Fibroblast of skin of right quadriceps (primary cell): ENCODE results near the gene TMEM272.

Experiments used
- DNase-seq: peaks from one replicate; pipeline ENCODE4 v3.0.0-alpha.2; 2013

The TMEM272 gene

DNA sequence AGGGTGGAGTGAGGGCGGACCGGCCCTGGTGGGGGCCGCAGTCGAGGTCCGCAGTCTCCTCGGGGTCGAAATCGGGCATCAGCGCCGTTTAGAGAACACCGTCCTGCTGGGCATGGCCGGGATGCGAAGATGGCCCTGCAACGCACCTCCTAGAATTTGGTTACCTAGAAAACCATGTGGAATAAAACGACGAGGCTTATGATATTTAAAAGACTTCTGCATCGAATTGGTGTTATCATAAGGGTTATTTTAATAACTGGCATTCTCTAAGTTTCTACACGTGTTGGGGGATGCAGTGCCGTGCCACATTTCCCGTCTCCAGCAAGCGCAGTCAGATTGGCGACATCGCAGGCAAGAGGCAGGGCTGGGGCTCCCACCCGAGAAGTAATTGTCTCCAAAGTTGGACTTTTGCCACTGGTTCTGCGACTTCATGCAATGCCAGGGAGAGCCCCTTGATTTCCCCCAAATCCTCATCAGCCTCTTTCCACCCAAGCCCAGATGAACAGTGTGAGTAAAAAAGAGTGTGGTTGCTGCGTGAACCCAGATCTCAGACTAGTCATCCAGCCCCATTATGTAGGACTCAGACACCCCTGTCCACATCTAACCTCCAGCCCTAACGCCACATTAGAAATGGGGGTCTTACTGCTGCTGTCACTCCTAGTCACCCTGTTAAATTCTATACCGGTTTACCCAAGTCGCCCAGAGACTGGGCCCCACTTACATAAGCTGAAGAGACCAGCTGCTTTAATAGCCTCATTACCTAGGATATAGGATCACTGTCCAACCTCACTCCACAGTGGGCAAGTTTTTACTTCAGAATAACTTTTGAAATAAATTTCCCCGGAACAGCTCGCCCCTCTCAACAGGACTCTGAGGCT, 40.4 kb downstream of the TMEM272 start:
- no peak for DNase-seq

DNA sequence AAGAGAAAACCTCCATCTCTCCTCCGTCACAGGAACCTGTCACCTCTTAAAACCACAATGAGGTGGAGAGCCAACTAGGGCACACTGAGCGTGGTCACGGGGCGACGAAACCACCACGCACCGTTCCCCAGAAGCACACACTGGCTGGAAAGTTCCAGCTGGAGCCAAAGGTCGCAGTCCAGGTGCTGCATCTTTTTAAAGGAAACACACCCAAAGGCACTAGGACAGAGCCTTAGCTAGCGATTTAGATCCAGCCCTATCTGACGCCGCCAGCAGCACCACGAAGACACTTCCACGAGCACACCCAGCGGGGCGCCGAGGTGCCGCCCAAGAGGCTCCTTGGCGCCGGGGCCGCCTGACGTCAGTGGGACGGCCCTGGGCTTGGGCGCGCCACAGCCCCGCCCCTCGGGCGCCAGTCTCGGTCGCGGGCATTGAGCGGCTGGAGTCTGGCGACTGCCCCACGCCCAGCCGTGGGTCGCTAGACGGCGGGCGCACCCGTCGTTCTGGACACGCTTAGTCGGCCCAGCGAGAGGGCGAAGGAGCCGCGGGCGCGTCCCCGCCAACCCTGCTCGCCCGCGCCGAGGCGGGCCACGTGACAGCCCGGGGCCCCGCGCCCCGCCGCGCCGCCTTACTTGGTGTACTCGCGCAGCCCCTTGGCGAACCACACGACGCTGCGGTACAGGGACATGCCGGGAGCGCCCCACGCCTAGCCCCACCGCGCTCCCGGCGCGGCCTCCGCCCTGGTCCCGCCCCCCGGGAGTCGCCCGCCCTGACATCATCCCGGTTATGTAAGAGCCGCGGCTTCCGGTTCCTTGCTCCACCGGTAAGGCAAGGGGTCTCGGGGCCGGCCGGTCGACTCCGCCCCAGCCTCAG, 41.3 kb downstream of the TMEM272 start, which contains the start of gene DHRS12:
Gene DHRS12 (minus strand): TSS at position 742 of the 873 bp plus-strand sequence. CDS start 4,504 bp downstream, outside the sequence.
- DNase-seq = peak; percentile 84

DNA sequence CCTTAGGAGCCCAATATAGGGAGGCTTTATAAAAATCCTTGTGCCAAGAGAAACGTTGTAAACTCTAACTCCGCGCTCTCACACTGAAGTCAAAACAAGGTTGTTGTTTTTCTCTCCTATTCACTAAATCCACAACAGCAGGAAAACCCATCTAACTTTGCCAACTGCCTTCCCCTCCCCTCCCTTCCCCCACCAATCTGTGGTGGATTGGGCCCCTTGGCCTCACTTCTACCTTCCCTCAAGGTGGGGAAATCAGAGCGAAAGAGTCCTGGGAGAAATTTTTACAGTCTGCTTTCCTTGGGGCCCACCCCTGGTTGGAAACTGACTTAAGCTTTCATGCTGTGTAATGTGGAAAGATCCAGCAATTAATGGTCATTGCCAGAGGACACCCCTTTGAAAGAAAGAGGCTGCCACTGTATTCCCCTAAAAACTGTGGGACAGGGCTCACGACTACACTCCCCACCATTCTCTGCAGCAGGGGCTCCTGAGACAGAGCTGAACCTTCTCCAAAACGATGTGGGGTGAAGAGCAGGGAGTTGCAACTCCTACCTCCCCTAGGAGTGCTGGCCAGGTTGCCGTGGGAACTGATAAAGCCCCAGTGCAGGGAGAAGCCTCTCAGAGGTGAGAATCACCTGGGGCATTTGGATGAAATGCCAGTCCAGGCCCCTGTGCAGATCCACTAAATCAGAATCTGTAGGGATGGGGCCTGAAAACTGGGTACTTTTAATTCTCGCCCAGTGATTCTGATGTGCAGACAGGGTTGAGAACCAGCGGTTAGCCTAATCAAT, 42.2 kb downstream of the TMEM272 start:
- no peak for DNase-seq

DNA sequence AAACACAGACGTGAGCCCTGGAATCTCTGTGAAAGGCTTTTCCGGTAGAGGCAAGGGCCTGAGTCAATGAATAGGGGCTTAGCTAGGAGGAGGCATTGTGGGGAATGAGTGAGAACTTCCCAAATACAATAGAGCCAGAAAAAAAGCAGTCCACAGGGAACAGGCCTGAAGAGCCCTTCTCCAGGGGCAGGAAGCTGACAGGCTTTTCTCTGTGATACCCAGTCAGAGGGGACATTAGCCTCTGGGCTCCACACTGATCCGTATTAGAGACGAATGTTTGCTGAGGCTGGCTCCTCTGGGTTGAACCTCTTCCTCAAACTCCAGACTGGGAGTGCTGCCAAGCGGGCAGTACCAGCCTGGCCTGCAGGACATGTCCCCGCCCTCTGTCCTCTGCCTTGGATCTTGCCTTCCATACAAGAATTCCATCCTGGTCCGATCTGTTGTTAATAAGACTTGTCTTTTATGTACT, 43.3 kb downstream of the TMEM272 start:
- no peak for DNase-seq

DNA sequence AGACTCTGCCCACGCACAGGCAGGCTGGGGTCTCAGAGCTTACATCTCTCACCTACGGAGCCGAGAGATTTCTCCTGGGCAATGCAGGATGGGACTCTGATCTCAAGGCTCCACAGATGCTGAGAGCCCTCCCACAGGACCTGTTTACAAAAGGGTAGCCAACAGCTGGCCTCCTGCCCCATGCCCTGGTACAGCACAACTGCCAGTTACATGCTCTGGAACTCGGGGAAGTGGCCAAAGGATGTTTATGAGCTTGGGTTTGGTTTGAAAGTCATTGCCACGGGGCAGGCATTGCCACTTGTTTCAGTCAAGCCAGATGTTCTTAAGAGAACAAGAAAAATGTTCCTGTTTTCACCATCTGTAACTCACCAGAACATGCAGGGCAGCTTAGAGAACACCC, 44.5 kb downstream of the TMEM272 start:
- no peak for DNase-seq

DNA sequence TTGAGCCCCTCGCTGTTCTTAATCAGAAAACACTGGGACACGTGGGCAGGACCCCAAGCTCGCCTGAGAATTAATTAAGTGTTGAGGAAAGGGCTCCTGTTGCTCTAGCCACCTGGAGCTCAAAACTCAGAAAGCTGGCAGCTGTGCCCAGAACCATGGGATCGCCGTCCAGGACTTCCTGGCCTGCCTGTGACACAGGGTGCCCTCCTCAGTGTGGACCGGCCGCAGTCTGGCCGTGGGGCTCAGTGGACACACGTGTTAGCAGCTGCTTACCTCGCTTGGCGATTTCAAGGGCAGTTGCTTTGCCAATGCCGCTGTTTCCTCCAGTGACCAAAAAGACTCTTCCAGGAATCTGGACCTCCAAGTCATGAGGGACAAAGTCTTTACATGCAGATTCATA, 45.7 kb downstream of the TMEM272 start:
- DNase-seq = no peak

DNA sequence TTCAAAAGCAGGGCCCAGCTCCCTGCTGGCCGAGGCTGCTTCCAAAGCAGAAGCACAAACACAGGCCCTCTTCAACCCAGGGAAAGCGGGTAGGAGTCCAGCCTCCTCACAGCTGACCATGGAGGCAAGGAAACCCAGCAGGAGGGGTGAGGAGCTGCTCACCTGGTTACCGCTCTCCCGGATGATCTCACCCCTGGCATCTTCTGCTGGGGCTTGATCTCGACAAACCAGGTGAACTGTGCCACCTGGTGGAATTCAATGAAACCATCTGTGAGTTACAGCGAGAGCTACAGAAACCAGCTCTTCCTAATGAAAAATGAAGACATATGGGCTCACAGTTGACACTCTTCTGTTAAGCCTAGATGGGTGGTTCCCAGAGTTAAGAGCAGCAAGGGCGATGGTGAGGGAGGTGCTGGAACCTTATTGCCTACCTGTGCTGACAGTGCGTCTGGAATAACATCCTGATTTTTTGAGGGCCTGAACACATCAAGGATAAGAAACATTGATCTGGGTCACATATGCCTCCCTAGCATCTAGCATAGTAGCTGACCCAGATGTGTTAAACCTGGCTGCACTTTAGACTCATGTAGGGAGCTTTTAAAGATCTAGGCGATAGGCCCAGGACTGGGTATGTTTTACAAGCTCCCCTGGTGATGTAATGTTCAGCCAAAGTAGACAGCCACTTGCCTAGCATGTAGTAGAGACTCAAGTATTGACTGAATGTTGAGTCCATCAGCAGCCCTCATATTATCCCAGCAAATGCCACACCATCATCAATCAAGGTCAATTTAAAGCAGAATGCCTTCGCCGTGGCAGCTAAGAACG, 47.1 kb downstream of the TMEM272 start:
- DNase-seq = peak; percentile 56

DNA sequence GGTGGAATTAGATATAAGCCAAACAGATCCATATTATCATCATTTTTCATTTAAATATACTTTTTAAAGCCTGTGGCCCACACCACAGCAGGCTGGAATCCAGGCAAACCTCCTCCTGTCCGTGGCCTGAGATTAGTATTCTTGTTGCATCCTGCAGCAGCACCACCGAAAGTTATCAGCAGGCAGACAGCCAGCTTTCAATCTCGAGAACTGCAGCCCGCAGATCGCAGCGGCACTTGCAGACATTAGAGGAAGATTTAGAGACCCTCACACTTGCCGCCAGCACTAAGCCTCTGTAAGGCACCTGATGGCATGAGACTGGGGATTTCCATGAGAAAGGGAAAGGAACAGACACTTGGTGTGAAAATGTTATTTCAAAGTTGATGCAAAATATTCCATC, 48.4 kb downstream of the TMEM272 start:
- no peak for DNase-seq

DNA sequence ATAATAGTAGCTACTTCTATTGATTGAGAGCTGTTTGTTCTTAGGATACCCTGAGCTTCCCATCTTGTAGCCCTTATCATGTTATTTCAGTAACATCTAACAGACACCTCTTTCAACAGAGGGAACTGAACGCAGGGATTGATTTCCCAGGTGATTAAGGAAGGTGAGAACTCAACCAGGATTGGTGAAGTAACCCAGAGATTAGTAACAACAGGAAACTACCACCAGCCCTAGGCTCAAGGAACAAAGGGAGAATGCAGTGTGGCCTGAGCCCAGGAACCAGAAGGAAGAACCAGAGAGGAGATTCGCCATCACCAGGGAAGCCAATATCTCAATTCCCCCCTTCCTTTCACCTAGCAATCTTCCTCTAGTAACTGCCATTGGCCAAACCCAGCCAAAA, 49.6 kb downstream of the TMEM272 start:
- DNase-seq = no peak

DNA sequence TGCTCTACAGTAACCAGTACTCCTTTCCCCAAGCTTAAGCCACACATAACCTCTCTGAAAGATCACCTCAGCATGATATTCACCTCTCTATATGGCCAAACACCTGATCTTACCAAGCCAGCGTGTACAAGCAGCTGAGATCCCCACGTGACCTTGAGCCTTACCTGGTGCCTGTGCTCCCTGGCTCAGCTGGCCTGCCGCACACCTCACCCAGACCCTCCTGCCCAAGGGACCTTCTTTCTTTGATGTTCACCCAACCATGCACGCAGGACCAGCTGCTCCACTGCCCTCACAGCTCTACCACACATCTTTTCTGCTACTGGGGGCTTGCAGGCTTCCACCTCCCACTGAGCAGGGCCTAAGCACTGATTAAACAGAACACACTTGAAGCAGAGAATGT, 50.0 kb downstream of the TMEM272 start:
- DNase-seq = no peak

DNA sequence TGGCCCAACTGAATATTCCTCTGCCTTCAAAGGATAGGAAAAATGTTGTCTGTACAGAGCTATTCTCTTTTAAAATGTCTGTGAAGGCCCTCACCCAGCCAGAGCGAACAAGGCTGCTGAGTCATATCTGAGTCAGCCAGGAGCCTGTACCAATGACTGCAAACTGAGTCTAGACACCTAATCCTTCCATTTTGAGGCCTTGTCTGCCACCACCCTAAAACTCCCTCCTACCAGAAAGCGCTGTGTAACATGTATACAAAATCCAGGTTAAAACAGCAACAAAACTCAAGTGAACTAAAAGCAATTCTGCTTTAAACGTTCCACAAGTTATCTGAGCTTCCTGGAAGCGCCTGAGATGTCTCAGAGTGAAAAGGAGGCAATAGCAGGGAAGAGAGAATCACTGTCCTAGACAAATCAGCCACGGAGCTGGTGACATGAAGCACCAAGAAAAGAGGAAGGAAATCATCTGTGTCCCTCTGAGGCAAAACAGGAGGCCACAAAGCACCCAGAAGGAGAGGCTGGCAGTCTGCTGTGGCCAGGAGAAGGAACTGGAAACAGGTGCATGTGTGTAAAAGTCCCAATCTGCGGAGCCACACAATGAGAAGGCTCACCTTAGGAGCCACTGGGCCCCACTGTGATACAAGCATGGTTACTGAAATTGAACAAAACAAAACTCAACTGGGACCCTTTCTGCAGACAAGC, 51.3 kb downstream of the TMEM272 start:
- DNase-seq = peak; percentile 84

DNA sequence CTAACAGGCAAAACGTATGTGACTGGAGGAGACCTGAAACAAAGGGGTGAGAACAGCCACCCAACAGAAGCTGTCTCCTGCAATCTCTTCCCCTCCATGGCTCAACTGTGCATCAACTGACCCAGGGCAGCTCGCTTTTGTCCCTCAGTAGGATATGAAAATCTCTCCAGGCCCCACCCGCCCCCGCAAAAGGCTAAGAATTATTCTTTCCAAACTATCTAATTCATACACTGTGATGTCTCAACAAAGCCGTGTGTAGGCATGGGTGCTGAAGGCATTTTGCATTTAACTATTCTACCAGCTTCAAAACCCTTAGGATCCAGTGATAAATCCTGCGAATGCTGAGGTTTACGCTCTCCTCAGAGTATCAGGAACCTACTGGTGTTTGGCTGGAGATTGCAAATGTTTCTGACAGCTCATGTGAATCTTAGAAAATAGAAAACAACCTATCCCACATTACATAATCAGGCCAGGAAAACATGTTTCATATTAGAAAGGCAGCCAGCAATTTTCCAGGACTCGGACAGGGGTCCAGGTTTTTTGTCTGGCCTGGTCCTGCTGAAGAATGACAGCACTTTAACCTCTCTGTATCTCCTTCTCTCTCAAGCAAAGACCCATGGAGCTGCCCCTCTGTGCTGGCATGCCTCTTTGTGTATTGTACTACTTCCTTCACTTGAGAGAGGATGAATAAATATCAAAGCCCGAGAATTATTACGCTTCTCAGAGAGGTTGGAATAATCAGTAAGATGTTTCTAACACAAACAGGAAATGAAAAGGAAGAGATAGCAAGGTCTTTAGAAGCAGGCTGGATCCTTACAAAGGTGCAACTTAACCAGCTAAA, 58.3 kb downstream of the TMEM272 start:
- no peak for DNase-seq

DNA sequence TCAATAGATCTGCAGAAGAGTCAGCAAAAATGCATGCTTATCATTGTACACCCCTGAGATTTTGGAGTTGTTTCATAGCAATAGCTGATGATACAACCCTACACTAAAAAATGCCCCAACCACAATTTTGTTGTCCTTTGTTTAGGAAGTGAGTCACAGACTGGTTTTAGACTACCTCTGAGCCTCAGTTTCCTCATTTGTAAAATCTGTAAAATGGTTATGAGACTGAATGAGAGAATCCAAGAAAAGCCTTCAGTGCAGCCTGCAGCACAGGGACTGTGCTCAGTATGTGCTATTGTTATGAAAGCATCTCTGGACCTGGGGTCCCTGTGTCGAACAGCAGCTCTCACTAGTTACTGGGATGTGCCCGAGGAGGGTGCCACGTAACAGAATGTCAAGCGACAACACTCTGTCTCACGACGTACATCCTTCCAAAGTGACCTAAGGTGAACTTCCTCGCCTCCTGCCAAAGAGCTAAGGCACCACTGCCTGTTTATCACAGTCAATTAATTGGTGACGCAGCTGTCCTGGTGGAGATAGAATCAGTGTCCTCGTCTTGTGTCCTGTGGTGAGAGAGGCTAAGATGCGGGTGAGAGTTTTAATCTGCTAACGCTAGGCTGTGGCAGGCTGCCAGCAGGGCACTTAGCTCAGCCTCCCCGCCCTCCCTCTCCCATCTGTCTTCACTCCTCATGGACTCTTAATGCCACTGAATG, 59.1 kb downstream of the TMEM272 start:
- peak; percentile 52 for DNase-seq

DNA sequence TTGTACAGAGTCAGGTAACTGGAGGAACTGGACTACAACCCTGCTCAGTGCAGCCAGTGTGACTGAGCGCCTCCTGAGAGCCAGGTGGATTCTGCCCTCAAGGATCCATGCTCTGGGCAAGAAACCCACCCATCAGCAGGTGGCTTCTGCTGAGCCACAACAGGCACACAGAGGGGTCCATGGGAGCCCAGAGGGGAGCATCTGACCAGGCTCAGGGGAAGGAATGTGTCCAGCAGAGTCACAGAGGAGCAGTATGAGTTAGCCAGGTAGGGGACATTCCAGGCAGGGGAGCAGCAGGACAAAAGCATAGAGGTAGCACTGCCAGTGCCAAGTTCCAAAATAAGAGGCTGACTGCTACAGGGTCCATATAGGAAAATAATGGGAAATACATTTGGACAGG, 60.9 kb downstream of the TMEM272 start:
- DNase-seq = no peak

DNA sequence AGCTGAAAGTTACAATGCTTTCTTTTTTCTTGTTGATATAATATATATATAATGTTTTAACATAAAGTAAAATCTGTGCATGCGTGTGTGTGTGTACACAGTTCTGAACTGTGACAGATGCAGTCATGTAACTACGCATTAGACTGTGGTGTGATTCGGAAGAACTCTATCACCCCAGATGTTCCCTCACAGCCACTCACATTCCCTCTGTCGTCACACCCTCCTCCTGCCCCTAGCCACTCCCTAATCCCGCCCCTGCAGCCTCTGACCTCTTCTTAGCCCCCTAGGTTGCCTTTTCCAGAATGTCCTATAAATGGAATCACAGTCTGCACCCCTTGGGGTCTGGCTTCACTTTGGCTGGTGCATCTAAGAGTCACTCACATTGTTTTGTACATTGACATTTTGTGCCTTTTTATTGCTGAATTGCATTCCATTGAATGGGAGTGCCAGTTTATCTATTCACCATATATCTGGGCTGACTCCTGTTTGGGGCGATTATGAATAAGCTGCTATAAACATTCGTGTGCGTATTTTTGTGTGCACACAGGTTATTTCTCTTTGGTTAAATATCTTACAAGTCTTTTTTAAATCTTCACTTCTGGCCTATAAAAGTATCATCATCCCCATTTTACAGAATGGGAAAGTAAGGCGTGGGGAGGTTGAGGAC, 61.4 kb downstream of the TMEM272 start:
- DNase-seq = no peak

DNA sequence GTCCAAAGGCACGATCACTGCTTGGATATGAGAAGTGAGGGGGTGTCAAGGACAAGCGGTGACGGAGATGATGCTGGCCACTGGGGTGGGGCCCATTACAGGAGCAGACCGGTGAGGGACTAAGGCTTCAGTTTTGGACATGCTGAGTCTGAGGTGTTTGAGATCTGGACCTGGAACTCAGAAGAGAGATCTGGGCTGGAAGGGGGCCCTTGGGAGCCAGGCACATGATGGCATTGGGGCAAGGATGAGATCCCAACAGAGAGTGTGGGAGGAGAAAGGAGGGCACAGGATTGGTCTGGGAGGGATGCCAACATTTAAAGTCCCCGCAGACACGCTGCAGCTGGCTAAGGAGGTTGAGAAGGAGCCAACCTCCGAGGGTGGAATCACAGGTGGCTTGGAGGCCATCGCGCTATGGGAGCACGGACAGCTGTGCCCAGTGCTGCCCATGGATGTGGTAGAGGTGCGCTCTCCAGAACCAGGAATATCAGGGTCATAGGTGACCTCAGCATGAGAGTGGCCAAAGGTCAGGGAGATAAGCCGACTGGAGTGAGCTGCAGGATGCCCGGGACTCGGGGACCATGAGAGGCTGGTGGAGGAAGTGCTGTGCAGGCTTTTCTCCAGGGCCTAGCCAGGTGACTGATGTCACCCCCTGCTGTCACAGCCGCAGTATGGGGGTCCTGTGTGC, 62.8 kb downstream of the TMEM272 start:
- no peak for DNase-seq

DNA sequence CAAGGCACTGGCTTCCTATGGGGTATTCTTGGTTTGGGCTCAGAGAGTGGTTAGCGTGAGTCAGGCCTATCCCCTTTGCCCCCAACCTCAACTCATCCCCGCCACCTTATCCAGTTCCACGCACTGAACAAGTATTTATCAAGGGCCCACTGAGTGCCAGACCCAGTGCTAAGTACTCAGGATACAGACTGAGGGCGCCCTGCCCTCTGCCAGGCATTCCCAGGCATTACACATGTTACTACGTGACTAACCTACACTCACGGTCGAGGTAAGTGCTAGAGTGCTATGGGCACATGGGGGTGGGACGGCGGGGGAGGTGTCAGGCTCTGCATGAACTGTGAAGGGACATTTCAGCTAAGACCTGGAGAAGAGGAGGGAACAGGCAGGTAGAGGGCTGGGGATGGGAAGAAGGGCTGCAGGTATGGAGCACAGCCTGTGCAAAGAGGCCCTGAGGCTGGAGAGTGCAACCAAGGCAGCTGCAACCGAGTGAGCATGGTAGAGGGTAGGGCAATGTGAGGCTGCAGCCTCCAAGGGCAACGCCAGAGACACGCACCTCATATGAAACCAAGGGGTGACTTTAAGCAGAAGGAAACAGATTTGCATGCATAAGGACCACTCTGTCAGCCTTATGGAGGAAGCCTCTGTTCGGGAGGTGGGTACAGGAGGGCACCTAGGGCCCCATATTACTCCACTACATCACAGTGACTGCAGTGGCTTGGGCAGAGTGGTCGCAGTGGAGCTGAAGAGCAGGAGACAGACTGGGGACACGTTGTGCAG, 63.5 kb downstream of the TMEM272 start:
- DNase-seq = peak; percentile 13

DNA sequence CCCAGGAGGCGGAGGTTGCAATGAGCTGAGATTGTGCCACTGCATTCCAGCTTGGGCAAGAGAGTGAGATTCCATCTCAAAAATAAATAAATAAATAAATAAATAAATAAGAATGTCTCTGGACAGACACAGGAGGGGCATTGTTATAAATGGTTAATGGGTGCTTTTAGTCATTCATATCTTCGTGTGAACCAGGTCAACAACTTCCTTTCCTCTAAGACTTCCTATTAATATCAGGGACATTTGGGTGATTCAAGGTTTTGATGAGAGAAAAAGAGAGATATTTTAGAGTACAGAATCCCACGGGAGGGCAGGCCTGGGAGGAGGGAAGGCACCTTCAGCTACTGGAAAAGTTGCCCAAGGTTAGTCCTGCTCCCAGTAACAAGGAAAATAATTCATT, 64.9 kb downstream of the TMEM272 start:
- DNase-seq = no peak
